ENCODE results near the gene GNA14. TPM values are rescaled to one million over a fixed set of nuclear protein-coding genes. Genes with fewer than 3 reads are reported as not detected.
"Not testable (repeated sequence)": the region's sequence is repeated elsewhere in the genome, so short reads cannot be mapped to it uniquely, and the experiment has no call there.

Gene GNA14
- total and polyA plus RNA-seq, 4 donors: 3.3 to 6.1 (median 4.9) TPM

DNA sequence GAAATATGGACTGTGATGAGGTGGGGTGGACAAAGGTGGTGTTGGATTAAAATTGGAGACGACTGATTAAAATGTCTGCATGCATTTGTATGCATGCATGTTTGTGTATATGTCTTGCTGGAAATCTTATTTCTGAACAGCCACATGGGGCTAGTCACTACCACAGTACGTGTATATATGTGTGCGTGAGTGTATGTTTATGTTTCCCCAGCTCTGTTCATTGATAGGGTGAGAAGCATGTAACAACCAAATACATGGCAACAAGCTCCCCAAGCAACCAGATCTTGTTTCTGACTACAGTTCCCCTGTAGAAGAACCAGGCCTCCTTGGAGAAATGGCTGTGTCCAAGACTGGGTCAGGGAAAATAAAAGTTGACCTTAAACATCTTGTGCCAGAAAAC lies 139.7 kb downstream of the GNA14 start:
- 100% methylated on average over 1 of the region's 3 CpGs for WGBS (ENCODE audit: insufficient coverage)
- no peaks in the 10 kb centered on the region for H3K36me3 ChIP-seq (ENCODE audit: control insufficient read depth, insufficient read depth, low read length)
- H3K27me3 ChIP-seq (ENCODE audit: control insufficient read depth, insufficient read depth, low read length): no peaks in the 10 kb centered on the region
- H3K4me1 ChIP-seq (ENCODE audit: control insufficient read depth, insufficient read depth, low read length): no peaks in the 10 kb centered on the region
- no peaks in the 10 kb centered on the region for H3K9me3 ChIP-seq (ENCODE audit: control insufficient read depth, insufficient read depth, low read length)
- no peak overlapping the region for H3K27ac ChIP-seq (ENCODE audit: low read depth, low read length)
- no peak for DNase-seq (ENCODE audit: low read depth in 4 of 6, low spot score in 6 of 6)
- no peak overlapping the region for H3K4me3 ChIP-seq (ENCODE audit: low read depth, low read length)

DNA sequence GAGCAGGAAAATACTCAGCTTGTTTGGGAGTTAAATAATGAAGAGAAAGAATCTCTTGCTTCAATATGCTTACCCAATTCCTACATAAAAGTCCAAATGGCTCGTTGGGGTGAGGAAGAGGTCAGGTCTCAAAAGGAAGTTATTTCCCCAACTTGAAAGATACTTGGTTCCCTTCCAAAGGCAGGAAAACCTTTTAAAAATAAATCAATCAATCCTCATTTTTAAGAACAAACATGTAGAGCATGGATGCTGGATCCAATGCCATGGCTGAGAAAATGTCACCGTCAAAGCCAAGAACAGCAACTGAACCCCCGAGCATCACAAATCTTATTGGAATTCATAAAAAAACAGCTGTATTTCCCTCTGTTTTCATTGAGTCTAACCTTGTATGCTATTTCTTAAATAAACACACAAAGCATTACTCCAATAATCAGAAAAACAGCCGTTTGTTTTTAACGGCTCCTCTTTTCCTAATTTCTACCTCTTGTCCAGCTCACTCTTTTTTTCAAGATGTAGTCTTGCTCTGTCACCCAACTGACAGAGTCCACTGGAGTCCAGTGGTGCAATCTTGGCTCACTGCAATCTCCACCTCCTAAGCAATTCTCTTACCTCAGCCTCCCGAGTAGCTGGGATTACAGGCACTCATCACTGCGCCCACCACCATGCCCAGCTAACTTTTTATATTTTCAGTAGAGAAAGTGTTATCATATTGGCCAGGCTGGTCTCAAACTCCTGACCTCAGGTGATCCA lies 140.7 kb downstream of the GNA14 start:
- DNase-seq (ENCODE audit: low read depth in 4 of 6, low spot score in 6 of 6): peak in 2 of 6 donors; percentile 34 to 43
- Histone ChIP-seq H3K36me3 (ENCODE audit: control insufficient read depth, insufficient read depth, low read length) (no peaks in the 10 kb centered on the region), H3K27ac (ENCODE audit: low read depth, low read length) (no peak overlapping the region), H3K4me1 (ENCODE audit: control insufficient read depth, insufficient read depth, low read length) (no peaks in the 10 kb centered on the region), H3K27me3 (ENCODE audit: control insufficient read depth, insufficient read depth, low read length) (no peaks in the 10 kb centered on the region), H3K4me3 (ENCODE audit: low read depth, low read length) (no peak overlapping the region), H3K9me3 (ENCODE audit: control insufficient read depth, insufficient read depth, low read length) (peaks cover 1% of the 10 kb centered on the region)
- WGBS (ENCODE audit: insufficient coverage): 37% methylated on average over 2 of the region's 7 CpGs

DNA sequence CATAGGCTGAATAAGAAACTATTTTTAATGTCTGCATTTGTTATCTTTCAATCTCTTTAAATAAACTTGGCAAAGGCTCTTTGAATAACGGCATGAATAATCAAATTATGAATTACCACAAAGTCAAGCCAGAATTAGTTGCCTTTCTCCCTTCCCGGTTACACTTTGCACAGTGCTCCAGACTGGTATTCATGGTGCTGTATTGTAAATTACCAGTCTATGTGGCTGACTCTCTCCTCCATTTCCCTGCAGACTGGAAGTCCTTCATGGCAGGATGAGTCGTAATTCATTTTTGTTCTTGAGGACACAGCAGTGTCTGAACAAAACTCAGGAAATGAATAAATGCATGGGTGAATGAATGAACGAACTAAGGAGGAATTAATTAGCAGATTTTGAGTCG lies 142.9 kb downstream of the GNA14 start:
- no peaks in the 10 kb centered on the region for H3K4me1 ChIP-seq (ENCODE audit: control insufficient read depth, insufficient read depth, low read length)
- no peak overlapping the region for H3K27ac ChIP-seq (ENCODE audit: low read depth, low read length)
- H3K9me3 ChIP-seq (ENCODE audit: control insufficient read depth, insufficient read depth, low read length): peaks cover 1% of the 10 kb centered on the region
- 84% methylated on average over 3 of the region's 5 CpGs for whole genome bisulfite sequencing (ENCODE audit: insufficient coverage)
- H3K27me3 ChIP-seq (ENCODE audit: control insufficient read depth, insufficient read depth, low read length): no peaks in the 10 kb centered on the region
- H3K36me3 ChIP-seq (ENCODE audit: control insufficient read depth, insufficient read depth, low read length): no peaks in the 10 kb centered on the region
- no peak overlapping the region for H3K4me3 ChIP-seq (ENCODE audit: low read depth, low read length)
- no peak for DNase-seq (ENCODE audit: low read depth in 4 of 6, low spot score in 6 of 6)

DNA sequence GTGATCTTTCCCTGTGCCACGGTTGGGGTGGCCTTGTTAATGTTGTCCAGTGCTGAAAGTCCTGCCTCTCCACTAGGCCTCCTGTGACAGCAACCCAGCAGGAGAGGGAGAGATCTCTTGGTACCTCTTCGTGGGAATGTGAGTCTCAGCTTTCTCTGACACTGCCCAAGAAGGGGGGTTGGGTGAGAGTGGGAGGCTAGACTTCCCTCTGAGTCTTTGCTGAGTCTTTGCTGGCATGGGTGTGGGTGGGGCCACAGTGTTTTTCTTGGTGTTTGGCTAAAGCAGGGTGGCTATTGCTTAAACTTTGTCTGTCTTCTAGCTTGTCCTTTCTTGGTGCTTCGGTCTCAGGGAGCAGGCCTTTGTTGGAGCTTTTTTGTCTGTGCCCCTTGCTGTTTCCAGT lies 145.6 kb downstream of the GNA14 start:
- DNase-seq (ENCODE audit: low read depth in 4 of 6, low spot score in 6 of 6): no peak
- Histone ChIP-seq H3K4me1 (ENCODE audit: control insufficient read depth, insufficient read depth, low read length) (no peaks in the 10 kb centered on the region), H3K9me3 (ENCODE audit: control insufficient read depth, insufficient read depth, low read length) (peaks cover 1% of the 10 kb centered on the region), H3K4me3 (ENCODE audit: low read depth, low read length) (no peak overlapping the region), H3K27ac (ENCODE audit: low read depth, low read length) (no peak overlapping the region), H3K36me3 (ENCODE audit: control insufficient read depth, insufficient read depth, low read length) (no peaks in the 10 kb centered on the region), H3K27me3 (ENCODE audit: control insufficient read depth, insufficient read depth, low read length) (no peaks in the 10 kb centered on the region)
- 67% methylated on average over 1 of the region's 3 CpGs for WGBS (ENCODE audit: insufficient coverage)

DNA sequence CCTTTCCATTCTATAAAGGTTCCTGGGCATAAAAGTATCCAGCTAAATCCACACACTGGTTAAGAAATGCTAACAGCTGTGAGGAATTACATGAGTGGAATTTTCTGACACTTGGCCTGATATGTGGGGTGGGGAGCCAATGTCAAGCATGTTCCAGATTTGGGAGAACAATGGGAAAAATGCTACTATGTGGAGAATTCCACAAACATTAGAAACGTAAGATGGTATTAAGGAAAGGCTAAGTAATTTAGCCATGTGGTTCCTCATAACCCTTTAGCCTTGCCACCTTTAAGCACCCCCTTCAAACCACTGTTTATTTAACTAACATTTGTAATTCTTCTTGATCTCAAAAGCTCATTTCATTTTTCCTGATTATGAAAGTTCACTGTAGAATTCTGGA lies 149.2 kb downstream of the GNA14 start:
- Histone ChIP-seq H3K9me3 (ENCODE audit: control insufficient read depth, insufficient read depth, low read length) (peaks cover 1% of the 10 kb centered on the region), H3K4me3 (ENCODE audit: low read depth, low read length) (no peak overlapping the region), H3K4me1 (ENCODE audit: control insufficient read depth, insufficient read depth, low read length) (no peaks in the 10 kb centered on the region), H3K36me3 (ENCODE audit: control insufficient read depth, insufficient read depth, low read length) (no peaks in the 10 kb centered on the region), H3K27me3 (ENCODE audit: control insufficient read depth, insufficient read depth, low read length) (no peaks in the 10 kb centered on the region), H3K27ac (ENCODE audit: low read depth, low read length) (no peak overlapping the region)
- no peak for DNase-seq (ENCODE audit: low read depth in 4 of 6, low spot score in 6 of 6)
- WGBS (ENCODE audit: insufficient coverage): no CpG with 5 or more reads among the region's 1 CpG

DNA sequence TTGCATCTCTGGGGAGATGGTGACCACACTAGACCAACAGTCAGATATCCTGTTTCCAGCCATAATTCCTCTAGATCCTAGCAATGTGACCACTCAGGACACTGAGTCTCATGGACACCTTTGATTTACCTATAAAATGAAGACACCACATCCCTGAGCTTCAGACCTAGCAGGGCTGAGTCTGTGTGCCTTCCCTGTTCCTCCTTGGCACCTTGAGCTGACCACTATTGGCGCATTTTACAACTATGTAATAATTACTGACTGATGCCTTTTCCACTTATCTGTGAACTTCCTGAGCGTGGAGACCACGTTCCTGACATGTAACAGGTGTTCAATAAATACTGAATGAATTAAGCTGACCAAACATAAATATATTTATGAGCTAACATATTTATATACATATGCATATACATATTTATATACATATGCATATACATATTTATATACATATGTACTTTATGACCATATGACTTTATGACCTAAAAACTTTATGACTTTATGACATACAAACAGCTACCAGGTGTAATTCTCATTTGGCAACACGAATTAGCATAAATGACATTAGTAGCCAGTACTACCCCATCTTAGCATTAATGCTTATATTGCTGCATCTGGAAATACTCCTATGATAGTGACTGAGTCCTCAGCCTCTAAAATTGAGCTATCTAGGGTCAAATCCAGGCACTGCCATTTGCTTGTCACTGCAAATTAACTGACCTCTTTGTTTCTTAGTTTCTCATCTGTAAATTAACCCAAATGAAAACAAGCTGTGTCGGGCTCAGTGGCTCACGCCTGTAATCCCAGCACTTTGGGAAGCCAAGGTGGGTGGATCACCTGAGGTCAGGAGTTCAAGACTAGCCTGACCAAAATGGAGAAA lies 150.6 kb downstream of the GNA14 start:
- no peak overlapping the region for H3K4me3 ChIP-seq (ENCODE audit: low read depth, low read length)
- DNase-seq (ENCODE audit: low read depth in 4 of 6, low spot score in 6 of 6): no peak
- no peak overlapping the region for H3K27ac ChIP-seq (ENCODE audit: low read depth, low read length)
- WGBS (ENCODE audit: insufficient coverage): 97% methylated on average over 3 of the region's 6 CpGs
- no peaks in the 10 kb centered on the region for H3K9me3 ChIP-seq (ENCODE audit: control insufficient read depth, insufficient read depth, low read length)
- H3K4me1 ChIP-seq (ENCODE audit: control insufficient read depth, insufficient read depth, low read length): no peaks in the 10 kb centered on the region
- H3K27me3 ChIP-seq (ENCODE audit: control insufficient read depth, insufficient read depth, low read length): no peaks in the 10 kb centered on the region
- no peaks in the 10 kb centered on the region for H3K36me3 ChIP-seq (ENCODE audit: control insufficient read depth, insufficient read depth, low read length)

- Histone ChIP-seq H3K4me3 (ENCODE audit: low read depth, low read length) (no peak overlapping the region), H3K9me3 (ENCODE audit: control insufficient read depth, insufficient read depth, low read length) (peaks cover 1% of the 10 kb centered on the region), H3K4me1 (ENCODE audit: control insufficient read depth, insufficient read depth, low read length) (no peaks in the 10 kb centered on the region), H3K36me3 (ENCODE audit: control insufficient read depth, insufficient read depth, low read length) (no peaks in the 10 kb centered on the region), H3K27ac (ENCODE audit: low read depth, low read length) (no peak overlapping the region), H3K27me3 (ENCODE audit: control insufficient read depth, insufficient read depth, low read length) (no peaks in the 10 kb centered on the region)
- 55% methylated on average over 2 of the region's 4 CpGs for WGBS (ENCODE audit: insufficient coverage)
- DNase-seq (ENCODE audit: low read depth in 4 of 6, low spot score in 6 of 6): peak in 3 of 6 donors; percentile 33 to 72 (median 45)
Measured at GRCh38 chr9:77495834-77496671, 152.1 kb downstream of the GNA14 start.

DNA sequence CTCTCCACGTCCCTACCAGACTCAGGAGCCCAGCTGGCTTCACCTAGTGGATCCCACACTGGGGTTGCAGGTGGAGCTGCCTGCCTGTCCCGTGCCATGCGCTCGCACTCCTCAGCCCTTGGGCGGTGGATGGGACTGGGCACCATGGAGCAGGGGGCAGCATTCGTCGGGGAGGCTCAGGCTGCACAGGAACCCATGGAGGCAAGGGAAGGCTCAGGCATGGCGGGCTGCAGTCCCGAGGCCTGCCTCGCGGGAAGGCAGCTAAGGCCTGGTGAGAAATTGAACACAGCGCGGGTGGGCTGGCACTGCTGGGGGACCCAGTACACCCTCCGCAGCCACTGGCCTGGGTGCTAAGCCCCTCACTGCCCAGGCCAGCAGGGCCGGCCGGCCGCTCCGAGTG lies 157.8 kb downstream of the GNA14 start:
- 92% methylated on average over 15 of the region's 18 CpGs for WGBS (ENCODE audit: insufficient coverage)
- DNase-seq (ENCODE audit: low read depth in 4 of 6, low spot score in 6 of 6); H3K27ac ChIP-seq (ENCODE audit: low read depth, low read length); H3K4me1 ChIP-seq (ENCODE audit: control insufficient read depth, insufficient read depth, low read length); H3K36me3 ChIP-seq (ENCODE audit: control insufficient read depth, insufficient read depth, low read length); H3K4me3 ChIP-seq (ENCODE audit: low read depth, low read length); H3K27me3 ChIP-seq (ENCODE audit: control insufficient read depth, insufficient read depth, low read length); H3K9me3 ChIP-seq (ENCODE audit: control insufficient read depth, insufficient read depth, low read length): not testable (repeated sequence)

- H3K27ac ChIP-seq (ENCODE audit: low read depth, low read length); H3K4me1 ChIP-seq (ENCODE audit: control insufficient read depth, insufficient read depth, low read length); H3K9me3 ChIP-seq (ENCODE audit: control insufficient read depth, insufficient read depth, low read length); H3K36me3 ChIP-seq (ENCODE audit: control insufficient read depth, insufficient read depth, low read length); DNase-seq (ENCODE audit: low read depth in 4 of 6, low spot score in 6 of 6); H3K4me3 ChIP-seq (ENCODE audit: low read depth, low read length); H3K27me3 ChIP-seq (ENCODE audit: control insufficient read depth, insufficient read depth, low read length): not testable (repeated sequence)
- WGBS (ENCODE audit: insufficient coverage): 86% methylated on average over 10 of the region's 23 CpGs
Measured at GRCh38 chr9:77489405-77490163, 158.5 kb downstream of the GNA14 start.

Data from spinal cord (tissue), 10 donors.